Measurements from ENCODE around the gene VWA8.

DNA sequence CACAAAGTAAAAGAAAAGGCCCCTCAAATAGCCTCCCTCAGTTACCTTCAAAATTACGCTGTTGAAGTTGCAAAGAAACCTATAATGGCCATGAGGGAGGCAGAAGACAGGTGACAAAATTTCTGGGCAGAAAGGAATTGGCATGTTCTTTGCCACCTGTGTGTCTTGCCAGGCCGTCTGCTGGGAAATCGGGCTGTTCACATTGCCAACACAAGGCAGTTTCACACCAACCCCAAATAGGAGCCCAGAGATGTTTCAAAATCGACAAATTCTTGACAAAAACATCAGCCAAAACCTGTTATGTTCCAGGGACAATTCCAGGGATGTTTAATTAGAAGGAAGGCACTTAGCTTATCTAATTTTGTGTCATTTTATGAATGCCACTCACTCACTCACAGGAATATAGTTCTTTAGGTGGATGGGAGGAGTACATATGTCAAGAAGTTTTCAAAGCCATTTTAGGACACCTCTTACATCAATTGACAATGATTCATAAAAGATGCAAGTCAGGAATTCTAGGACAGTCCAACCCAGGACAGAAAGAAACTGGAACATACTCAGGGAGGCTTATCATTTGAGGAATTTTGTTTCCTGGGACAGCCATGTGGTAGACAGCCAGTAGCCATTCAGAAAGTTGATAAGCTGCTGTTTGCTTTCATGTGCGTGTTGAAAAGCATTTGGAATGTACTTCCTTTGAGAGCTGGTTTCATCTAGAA, 339.0 kb downstream of the VWA8 start:
- no peak for TF ChIP-seq EZH2phosphoT487 (IDR thresholded peaks at IDR 0.05; ENCODE audit: borderline replicate concordance, low read length)
- TF ChIP-seq, protein P1, sequence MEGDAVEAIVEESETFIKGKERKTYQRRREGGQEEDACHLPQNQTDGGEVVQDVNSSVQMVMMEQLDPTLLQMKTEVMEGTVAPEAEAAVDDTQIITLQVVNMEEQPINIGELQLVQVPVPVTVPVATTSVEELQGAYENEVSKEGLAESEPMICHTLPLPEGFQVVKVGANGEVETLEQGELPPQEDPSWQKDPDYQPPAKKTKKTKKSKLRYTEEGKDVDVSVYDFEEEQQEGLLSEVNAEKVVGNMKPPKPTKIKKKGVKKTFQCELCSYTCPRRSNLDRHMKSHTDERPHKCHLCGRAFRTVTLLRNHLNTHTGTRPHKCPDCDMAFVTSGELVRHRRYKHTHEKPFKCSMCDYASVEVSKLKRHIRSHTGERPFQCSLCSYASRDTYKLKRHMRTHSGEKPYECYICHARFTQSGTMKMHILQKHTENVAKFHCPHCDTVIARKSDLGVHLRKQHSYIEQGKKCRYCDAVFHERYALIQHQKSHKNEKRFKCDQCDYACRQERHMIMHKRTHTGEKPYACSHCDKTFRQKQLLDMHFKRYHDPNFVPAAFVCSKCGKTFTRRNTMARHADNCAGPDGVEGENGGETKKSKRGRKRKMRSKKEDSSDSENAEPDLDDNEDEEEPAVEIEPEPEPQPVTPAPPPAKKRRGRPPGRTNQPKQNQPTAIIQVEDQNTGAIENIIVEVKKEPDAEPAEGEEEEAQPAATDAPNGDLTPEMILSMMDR (IDR thresholded peaks at IDR 0.05; ENCODE audit: low read depth, low read length, poor library complexity, severe bottlenecking), result no peak
